ENCODE data around the gene TRANK1. TPM values are rescaled to one million over a fixed set of nuclear protein-coding genes. Genes with fewer than 3 reads are reported as not detected.

The TRANK1 gene
- total and polyA plus RNA-seq, 2 experiments from 2014 or later, result 1.8 to 6.7 TPM

DNA sequence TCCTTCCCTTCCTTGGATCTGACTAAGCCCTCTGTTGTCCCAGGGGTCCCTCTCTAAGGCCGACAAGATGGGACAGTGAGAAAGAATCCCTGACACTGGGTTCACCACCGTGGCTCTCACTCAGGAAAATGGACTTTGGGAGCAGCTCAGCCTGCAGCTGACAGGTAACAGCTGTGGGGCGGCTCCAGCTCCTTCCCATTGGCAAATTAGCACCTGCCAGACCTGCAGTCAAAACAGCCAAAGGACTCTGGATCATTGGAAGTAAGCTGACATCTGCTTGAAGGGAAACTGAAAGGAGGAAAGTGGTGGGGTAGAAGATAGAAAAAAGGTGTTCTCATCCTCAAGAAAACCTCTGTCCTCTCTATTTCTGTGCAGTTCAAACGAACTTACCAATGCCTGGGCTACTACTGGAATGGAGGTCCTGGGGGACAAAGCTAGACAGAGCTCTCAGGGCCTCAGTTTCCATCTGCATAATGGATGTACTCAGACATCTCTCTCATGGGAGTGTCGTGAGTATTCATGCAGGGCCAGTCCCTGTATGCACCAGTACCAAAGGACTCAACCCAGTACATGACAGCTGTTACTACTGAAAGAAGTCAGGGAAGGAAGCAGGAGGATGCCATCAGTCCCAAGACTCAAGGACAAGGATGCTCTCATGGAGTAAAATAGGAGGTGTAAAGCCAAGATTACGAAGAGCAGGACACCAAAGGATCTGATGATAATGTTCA lies 126.9 kb downstream of the TRANK1 start:
- peaks cover 11% of the 10 kb centered on the region; the same call in 2 of the 3 replicates for H3K4me1 Mint-ChIP-seq
- H3K4me1 ChIP-seq (ENCODE audit: insufficient read depth), result no peaks in the 10 kb centered on the region
- H4K20me1 ChIP-seq (replicated peaks; ENCODE audit: insufficient read depth), result no peaks in the 10 kb centered on the region
- H3K9me2 ChIP-seq (ENCODE audit: insufficient read depth), result no peaks in the 10 kb centered on the region
- no peak for TF ChIP-seq CREB1 (CRISPR knock-in tag; IDR thresholded peaks at IDR 0.05; ENCODE audit: low read depth)
- no peak for TF ChIP-seq NANOG (IDR thresholded peaks at IDR 0.05; ENCODE audit: borderline replicate concordance)
- TF ChIP-seq, protein P1, sequence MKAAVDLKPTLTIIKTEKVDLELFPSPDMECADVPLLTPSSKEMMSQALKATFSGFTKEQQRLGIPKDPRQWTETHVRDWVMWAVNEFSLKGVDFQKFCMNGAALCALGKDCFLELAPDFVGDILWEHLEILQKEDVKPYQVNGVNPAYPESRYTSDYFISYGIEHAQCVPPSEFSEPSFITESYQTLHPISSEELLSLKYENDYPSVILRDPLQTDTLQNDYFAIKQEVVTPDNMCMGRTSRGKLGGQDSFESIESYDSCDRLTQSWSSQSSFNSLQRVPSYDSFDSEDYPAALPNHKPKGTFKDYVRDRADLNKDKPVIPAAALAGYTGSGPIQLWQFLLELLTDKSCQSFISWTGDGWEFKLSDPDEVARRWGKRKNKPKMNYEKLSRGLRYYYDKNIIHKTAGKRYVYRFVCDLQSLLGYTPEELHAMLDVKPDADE (IDR thresholded peaks at IDR 0.05), result no peak
- TF ChIP-seq ZNF114 (CRISPR knock-in tag; IDR thresholded peaks at IDR 0.05), result no peak
- TF ChIP-seq, protein P2, sequence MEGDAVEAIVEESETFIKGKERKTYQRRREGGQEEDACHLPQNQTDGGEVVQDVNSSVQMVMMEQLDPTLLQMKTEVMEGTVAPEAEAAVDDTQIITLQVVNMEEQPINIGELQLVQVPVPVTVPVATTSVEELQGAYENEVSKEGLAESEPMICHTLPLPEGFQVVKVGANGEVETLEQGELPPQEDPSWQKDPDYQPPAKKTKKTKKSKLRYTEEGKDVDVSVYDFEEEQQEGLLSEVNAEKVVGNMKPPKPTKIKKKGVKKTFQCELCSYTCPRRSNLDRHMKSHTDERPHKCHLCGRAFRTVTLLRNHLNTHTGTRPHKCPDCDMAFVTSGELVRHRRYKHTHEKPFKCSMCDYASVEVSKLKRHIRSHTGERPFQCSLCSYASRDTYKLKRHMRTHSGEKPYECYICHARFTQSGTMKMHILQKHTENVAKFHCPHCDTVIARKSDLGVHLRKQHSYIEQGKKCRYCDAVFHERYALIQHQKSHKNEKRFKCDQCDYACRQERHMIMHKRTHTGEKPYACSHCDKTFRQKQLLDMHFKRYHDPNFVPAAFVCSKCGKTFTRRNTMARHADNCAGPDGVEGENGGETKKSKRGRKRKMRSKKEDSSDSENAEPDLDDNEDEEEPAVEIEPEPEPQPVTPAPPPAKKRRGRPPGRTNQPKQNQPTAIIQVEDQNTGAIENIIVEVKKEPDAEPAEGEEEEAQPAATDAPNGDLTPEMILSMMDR (conservative IDR thresholded peaks at IDR 0.05; ENCODE audit: low read depth in 2 of 2), result no peak
- TF ChIP-seq POLR2AphosphoS5 (IDR thresholded peaks at IDR 0.05; ENCODE audit: low read depth), result no peak
- TF ChIP-seq, protein P3, sequence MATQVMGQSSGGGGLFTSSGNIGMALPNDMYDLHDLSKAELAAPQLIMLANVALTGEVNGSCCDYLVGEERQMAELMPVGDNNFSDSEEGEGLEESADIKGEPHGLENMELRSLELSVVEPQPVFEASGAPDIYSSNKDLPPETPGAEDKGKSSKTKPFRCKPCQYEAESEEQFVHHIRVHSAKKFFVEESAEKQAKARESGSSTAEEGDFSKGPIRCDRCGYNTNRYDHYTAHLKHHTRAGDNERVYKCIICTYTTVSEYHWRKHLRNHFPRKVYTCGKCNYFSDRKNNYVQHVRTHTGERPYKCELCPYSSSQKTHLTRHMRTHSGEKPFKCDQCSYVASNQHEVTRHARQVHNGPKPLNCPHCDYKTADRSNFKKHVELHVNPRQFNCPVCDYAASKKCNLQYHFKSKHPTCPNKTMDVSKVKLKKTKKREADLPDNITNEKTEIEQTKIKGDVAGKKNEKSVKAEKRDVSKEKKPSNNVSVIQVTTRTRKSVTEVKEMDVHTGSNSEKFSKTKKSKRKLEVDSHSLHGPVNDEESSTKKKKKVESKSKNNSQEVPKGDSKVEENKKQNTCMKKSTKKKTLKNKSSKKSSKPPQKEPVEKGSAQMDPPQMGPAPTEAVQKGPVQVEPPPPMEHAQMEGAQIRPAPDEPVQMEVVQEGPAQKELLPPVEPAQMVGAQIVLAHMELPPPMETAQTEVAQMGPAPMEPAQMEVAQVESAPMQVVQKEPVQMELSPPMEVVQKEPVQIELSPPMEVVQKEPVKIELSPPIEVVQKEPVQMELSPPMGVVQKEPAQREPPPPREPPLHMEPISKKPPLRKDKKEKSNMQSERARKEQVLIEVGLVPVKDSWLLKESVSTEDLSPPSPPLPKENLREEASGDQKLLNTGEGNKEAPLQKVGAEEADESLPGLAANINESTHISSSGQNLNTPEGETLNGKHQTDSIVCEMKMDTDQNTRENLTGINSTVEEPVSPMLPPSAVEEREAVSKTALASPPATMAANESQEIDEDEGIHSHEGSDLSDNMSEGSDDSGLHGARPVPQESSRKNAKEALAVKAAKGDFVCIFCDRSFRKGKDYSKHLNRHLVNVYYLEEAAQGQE (IDR thresholded peaks at IDR 0.05; ENCODE audit: unreplicated experiment), result no peak
- TF ChIP-seq ZNF331 (CRISPR knock-in tag; IDR thresholded peaks at IDR 0.05; ENCODE audit: low read depth), result no peak
- no peak for TF ChIP-seq JUNB (IDR thresholded peaks at IDR 0.05; ENCODE audit: unreplicated experiment)
- no peak for TF ChIP-seq EZH2phosphoT487 (IDR thresholded peaks at IDR 0.05; ENCODE audit: unreplicated experiment)
- no peak for TF ChIP-seq EZH2 (IDR thresholded peaks at IDR 0.05; ENCODE audit: low read depth, unreplicated experiment)
- no peak for TF ChIP-seq STAT1 (IDR thresholded peaks at IDR 0.05; ENCODE audit: unreplicated experiment)
- no peaks in the 10 kb centered on the region; the same call in 2 of the 3 replicates for H3K36me3 Mint-ChIP-seq (ENCODE audit: low read depth)
- no peak overlapping the region for H3K27ac Mint-ChIP-seq
- H3K36me3 ChIP-seq (ENCODE audit: insufficient read depth), result no peaks in the 10 kb centered on the region
- no peak overlapping the region for H3K27ac ChIP-seq (ENCODE audit: low read depth)
- no peaks in the 10 kb centered on the region for H3F3A ChIP-seq (replicated peaks; ENCODE audit: low read depth)
- H3K27me3 ChIP-seq (ENCODE audit: insufficient read depth), result no peaks in the 10 kb centered on the region
- no peak for DNase-seq (ENCODE audit: low spot score)
- H2AFZ ChIP-seq, result no peak overlapping the region
- H3K79me2 ChIP-seq (replicated peaks; ENCODE audit: insufficient read depth), result no peaks in the 10 kb centered on the region
- no peaks in the 10 kb centered on the region for H3K9me3 Mint-ChIP-seq
- no peak overlapping the region for H3K4me3 ChIP-seq
- H3K27me3 Mint-ChIP-seq (ENCODE audit: insufficient read depth, low read depth, poor library complexity), result peaks cover 8% of the 10 kb centered on the region
- H3K4me2 ChIP-seq, result no peak overlapping the region
- ATAC-seq, result no peak
- no peak overlapping the region for H3K4me3 Mint-ChIP-seq
